Measurements from ENCODE around the gene PYGO1.

The PYGO1 gene

DNA sequence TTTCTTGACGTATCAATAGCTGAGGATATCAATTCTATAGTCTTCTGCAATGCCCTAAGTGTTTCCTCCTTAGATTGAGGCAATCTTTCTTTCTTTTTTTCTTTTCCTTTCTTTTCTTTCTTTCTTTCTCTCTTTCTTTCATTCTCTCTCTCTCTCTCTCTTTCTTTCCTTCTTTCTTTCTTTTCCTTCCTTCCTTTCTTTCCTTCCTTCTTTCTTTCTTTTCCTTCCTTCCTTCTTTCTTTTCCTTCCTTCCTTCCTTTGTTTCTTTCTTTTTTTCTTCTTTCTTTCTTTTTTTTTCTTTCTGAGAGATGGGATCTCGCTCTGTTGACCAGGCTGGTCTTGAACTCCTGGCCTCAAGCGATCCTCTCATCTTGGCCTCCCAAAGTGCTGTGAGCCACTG is 70.1 kb downstream of the PYGO1 start (continued):
- TF ChIP-seq TSHZ2 (CRISPR knock-in tag; IDR thresholded peaks at IDR 0.05) = no peak

DNA sequence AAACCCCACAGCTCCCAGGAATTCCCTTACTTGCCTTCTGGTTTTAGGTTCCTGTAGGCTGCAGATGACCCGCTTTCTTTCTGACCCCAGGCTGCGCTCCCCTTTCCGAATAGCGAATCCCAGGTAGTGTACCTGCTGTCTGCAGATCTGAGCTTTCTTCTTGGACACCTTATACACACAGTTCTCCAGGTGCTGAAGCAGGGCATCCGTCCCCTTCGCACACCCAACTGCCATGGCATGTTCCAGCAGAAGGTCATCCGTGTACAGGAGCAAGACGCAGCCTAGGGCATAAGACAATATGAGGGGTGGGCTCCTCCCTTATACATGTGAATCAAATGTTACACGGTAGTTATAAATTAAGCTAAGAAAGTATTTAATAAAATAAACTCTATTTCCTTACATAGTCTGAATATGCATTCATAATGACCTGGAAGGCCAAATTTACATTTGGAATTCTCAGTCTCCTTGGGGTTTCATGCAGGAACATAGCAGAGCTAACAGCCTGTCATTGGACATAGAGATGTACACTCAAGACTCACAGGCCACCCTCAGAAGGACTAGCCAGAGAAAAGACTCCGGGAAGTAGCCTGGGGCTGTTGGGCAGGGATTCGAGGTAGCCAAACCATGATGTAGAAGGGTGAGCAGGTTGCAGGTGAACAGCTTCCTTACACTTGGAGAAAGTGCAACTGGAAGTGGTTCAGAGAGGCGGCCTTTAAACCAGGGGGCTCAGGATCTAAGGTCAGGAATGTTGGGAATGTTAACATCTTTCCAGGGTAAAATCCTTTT is 72.0 kb downstream of the PYGO1 start:
- no peak for TF ChIP-seq ZFP3 (CRISPR knock-in tag; IDR thresholded peaks at IDR 0.05)
- TF ChIP-seq TSHZ2 (CRISPR knock-in tag; IDR thresholded peaks at IDR 0.05) = no peak
- TF ChIP-seq TOX (CRISPR knock-in tag; IDR thresholded peaks at IDR 0.05; ENCODE audit: borderline replicate concordance) = no peak
- no peak for TF ChIP-seq ZNF8 (CRISPR knock-in tag; IDR thresholded peaks at IDR 0.05)
- TF ChIP-seq ZNF70 (CRISPR knock-in tag; IDR thresholded peaks at IDR 0.05) = no peak
- TF ChIP-seq CREB5 (CRISPR knock-in tag; IDR thresholded peaks at IDR 0.05; ENCODE audit: low read depth) = no peak
- no peak for TF ChIP-seq SNAI2 (CRISPR knock-in tag; IDR thresholded peaks at IDR 0.05)
- no peak for TF ChIP-seq ESRRG (CRISPR knock-in tag; IDR thresholded peaks at IDR 0.05)
- TF ChIP-seq TCF4 (CRISPR knock-in tag; IDR thresholded peaks at IDR 0.05; ENCODE audit: borderline replicate concordance) = no peak
- TF ChIP-seq BACH2 (CRISPR knock-in tag; IDR thresholded peaks at IDR 0.05; ENCODE audit: borderline replicate concordance) = no peak
- TF ChIP-seq PATZ1 (CRISPR knock-in tag; IDR thresholded peaks at IDR 0.05; ENCODE audit: borderline replicate concordance) = no peak
- TF ChIP-seq CSRNP3 (CRISPR knock-in tag; IDR thresholded peaks at IDR 0.05) = no peak
- TF ChIP-seq GLIS3 (CRISPR knock-in tag; IDR thresholded peaks at IDR 0.05) = no peak
- TF ChIP-seq POU6F1 (CRISPR knock-in tag; IDR thresholded peaks at IDR 0.05; ENCODE audit: borderline replicate concordance, low read depth) = no peak
- TF ChIP-seq ZC3H10 (CRISPR knock-in tag; IDR thresholded peaks at IDR 0.05) = no peak
- TF ChIP-seq ISL1 (CRISPR knock-in tag; IDR thresholded peaks at IDR 0.05) = no peak
- no peak for TF ChIP-seq ZFP30 (CRISPR knock-in tag; IDR thresholded peaks at IDR 0.05)
- no peak for ATAC-seq

GRCh38 chr15:55515491-55515890 is 72.7 kb downstream of the PYGO1 start:
- no peak for ATAC-seq
- TF ChIP-seq ZNF70 (CRISPR knock-in tag; IDR thresholded peaks at IDR 0.05) = no peak
- TF ChIP-seq ZNF565 (CRISPR knock-in tag; conservative IDR thresholded peaks at IDR 0.05; ENCODE audit: low read depth) = no peak
- no peak for TF ChIP-seq ZNF8 (CRISPR knock-in tag; IDR thresholded peaks at IDR 0.05)
- no peak for TF ChIP-seq CSDC2 (CRISPR knock-in tag; IDR thresholded peaks at IDR 0.05)
- no peak for TF ChIP-seq TSHZ2 (CRISPR knock-in tag; IDR thresholded peaks at IDR 0.05)
- no peak for TF ChIP-seq PATZ1 (CRISPR knock-in tag; IDR thresholded peaks at IDR 0.05; ENCODE audit: borderline replicate concordance)
